ENCODE measurements around the gene SLC37A1. TPM values are rescaled to one million over a fixed set of nuclear protein-coding genes. Genes with fewer than 3 reads are reported as not detected.
"Not testable (repeated sequence)": the region's sequence is repeated elsewhere in the genome, so short reads cannot be mapped to it uniquely, and the experiment has no call there.

Gene SLC37A1
- total RNA-seq, 1 donor from 2014 or later = 6.7 TPM

DNA sequence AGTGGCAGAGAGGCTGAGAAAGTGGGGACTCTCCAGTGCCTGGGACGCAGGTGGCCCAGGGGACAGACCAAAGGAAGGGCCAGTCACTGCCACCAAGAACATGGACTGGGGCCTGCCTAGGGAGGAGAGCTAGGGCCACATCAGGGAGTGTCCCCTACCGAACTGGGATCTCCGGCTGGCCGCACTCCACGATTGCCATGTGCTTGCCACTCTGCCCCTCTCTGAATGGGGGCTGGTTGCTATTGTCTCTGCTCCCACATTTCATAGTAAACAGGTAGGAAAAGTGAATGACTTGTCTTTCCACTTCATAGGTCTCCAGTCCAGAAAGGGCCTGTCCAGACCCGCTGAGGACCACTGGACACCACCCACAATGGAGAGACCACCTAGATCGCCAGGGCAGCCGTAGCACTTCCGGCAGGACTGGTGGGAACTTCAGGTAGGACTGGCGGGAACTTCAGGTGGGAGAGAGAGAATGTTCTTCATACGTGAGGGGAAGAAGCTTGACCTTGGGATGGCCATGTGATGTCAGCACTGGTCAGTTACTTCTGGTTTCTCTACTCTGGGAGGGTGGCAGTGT, 84.6 kb downstream of the SLC37A1 start:
- intact Hi-C loops (cut with DNase I) = no loop called here
- DNase-seq (ENCODE audit: low spot score) = no peak

GRCh38 chr21:42599486-42599885, 85.8 kb downstream of the SLC37A1 start:
- DNase-seq (ENCODE audit: low spot score) = peak; percentile 31
- intact Hi-C loops (cut with DNase I) = no loop called here

GRCh38 chr21:42599962-42600361, 86.3 kb downstream of the SLC37A1 start:
- intact Hi-C loops (cut with DNase I) = no loop called here
- DNase-seq (ENCODE audit: low spot score) = peak; percentile 41

DNA sequence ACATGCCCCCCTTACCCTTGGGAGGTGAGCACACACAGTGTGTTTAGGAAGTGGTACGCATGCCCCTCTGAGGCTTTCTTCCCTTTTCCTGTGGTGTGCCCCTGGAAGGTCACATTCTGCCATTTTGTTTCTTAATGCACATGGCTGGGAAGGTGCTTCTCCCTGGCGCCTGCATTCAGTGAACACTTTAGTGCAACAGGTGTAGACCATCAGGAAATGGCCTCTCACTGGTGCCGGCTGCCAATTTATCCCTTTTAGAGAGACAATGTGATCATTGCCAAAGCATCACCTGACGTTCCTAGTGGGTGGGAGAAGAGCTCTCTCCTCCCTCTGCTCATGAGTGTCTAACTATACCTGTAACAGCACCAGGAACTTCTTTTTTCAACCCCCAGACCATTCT, 88.0 kb downstream of the SLC37A1 start:
- peak; percentile 3 for DNase-seq (ENCODE audit: low spot score)
- intact Hi-C loops (cut with DNase I) = no loop called here

DNA sequence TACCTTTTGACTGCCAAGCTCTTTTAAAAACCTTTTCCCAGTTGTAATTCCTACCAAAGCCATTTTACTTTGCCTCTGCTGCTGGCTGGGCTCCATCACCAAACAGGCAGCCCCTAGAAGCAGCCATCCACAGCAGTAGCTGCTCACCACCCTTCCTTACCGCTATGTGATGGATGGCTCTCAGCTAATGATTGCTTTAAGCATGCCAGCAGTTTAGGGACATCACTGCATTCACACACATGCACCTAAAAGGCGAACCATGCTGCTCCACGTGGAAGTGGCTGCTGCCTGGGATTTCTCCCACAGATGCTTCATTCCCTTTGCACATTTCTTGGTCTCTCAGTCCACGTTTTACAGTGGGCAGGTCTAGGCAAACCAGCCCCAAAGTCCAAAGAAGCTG, 93.5 kb downstream of the SLC37A1 start:
- DNase-seq (ENCODE audit: low spot score) = peak; percentile 31
- intact Hi-C loops (cut with DNase I) = no loop called here

DNA sequence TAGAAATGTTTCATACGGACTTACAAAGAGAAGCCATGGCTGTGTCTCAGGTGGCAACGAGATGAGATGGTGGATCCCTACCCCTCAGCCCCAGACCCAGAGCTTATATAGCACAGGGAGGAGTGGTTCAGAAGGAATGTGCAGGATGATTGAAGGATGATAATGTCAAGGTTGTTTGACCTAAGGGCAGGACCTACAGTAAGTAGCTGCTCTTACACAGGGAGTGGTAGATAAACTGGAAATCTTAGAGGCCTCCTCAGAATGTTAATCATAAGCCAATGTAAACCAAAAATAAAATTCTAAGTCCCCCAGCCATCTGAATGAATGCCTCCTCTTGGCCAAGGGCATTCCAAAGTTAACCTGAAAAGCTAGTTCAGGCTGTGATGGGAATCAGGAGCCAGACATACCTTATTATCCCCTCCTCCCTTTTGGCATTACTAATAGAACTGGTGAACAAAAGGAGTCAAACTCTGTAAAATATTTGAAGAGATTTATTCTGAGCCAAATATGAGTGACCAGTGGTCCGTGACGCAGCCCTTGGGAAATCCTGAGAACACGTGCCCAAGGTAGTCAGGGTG, 94.0 kb downstream of the SLC37A1 start:
- no peak for DNase-seq (ENCODE audit: low spot score)
- intact Hi-C loops (cut with DNase I) = no loop called here

- no peak for DNase-seq (ENCODE audit: low spot score)
- intact Hi-C loops (cut with DNase I) = no loop called here
Observed at GRCh38 chr21:42608446-42608845, 94.8 kb downstream of the SLC37A1 start.

DNA sequence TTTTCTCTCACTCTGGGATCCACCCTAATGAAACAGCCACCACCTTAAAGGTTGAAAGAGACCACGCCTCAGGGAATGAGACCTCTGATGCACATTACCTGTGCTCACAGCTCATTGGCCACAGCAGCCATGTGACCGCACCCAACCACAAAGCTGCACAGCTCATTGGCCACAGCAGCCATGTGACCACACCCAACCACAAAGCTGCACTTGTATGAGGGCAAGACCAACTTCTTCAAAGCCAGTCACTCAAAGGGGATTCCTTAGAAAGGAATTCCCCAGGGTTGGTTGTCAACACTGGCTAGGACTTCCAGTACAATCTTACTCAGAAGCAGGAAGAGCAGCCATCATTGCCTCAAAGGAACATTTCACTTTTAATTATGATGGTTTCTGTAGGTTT, 96.2 kb downstream of the SLC37A1 start:
- DNase-seq (ENCODE audit: low spot score) = peak; percentile 33
- intact Hi-C loops (cut with DNase I) = no loop called here

- no peak for DNase-seq (ENCODE audit: low spot score)
- intact Hi-C loops (cut with DNase I) = no loop called here
Observed at GRCh38 chr21:42611852-42612251, 98.2 kb downstream of the SLC37A1 start.

- no peak for DNase-seq (ENCODE audit: low spot score)
- intact Hi-C loops (cut with DNase I) = no loop called here
Observed at GRCh38 chr21:42612390-42612789, 98.7 kb downstream of the SLC37A1 start.

DNA sequence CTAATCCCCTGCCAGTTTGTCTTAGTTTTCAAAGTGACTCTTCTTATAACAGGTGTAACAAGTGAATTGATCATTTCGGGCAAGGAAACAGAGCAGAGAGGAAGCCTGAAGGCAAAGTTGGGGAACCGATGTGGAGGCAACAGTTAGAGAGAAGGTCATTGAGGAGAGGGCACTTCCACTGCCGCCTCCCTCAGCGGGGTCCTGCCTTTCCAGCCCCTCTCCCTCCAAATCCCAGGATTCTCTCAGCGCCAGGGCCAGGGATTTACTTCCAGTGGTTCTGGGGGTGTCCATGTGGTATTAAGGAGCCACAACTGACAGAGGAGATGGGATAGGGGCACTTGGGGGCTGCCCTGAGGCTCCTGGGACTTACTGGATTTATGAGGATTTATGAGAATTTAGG, 100.1 kb downstream of the SLC37A1 start:
- DNase-seq (ENCODE audit: low spot score) = peak; percentile 29
- intact Hi-C loops (cut with DNase I) = no loop called here

GRCh38 chr21:42614396-42614795, 100.7 kb downstream of the SLC37A1 start:
- intact Hi-C loops (cut with DNase I) = no loop called here
- DNase-seq (ENCODE audit: low spot score) = peak; percentile 12

DNA sequence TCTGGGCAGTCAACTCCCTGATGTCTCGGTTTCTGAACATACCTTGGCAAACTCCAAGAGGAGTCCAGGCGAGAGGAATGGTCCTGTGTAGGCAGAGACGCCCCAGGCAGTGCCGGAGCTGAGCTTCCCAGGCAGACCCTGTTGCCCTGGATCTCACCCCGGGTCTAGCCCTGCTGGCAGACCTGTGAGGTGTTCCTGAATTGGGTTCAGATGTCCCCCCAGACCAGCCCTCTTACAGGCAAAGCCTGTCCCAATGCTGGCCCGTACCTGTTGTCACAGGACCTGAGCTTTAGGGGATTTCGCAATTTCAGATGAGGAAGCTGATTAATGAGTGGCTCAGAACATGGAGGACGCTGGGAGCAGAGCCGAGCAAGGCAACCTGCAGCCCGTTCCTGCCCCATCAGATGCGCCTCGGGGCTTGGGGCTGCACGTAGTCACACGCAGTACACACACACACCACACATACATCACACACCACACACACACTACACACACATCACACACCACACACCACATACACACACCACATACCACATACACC, 101.2 kb downstream of the SLC37A1 start:
- intact Hi-C loops (cut with DNase I) = no loop called here

GRCh38 chr21:42615377-42615776, 101.7 kb downstream of the SLC37A1 start:
- intact Hi-C loops (cut with DNase I); DNase-seq (ENCODE audit: low spot score): not testable (repeated sequence)

More for the DNA sequence above, 101.2 kb downstream of the SLC37A1 start:
- peak; percentile 54 for DNase-seq (ENCODE audit: low spot score)

DNA sequence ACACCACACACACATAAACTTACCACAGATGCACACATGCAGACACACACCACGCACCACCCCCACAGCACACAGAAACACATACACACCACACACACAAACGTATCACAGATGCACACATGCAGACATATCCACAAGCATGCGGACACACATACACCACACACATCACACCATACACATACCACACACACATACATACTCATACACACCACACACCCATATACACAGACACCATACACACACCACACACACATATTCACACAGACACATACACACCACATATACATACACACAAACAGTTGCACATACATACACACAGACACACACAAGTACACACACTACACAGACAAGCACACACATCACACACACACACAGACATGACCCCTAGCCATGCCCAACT, 102.3 kb downstream of the SLC37A1 start:
- peak; percentile 29 for DNase-seq (ENCODE audit: low spot score)
- intact Hi-C loops (cut with DNase I) = no loop called here

DNA sequence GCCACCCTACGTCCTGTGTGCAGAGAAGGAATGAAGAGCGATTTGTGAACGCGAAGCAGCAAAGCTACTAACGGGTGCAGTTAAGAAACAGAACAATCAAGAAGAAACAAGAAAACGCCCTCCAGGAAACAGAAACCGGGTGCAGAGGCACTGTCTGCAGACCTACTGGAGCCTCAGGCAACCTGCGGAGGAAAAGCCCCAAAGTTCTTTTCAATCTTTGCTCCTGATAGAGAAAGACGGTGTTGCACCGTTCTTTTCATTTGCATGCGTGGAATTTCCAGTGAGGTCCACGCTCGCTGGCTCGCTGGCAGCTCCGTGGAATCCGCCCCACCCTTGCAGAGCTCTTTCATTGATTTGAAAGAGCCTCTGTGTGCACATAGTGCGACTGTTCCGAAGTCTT, 102.8 kb downstream of the SLC37A1 start:
- peak; percentile 36 for DNase-seq (ENCODE audit: low spot score)
- intact Hi-C loops (cut with DNase I) = no loop called here

- intact Hi-C loops (cut with DNase I) = no loop called here
- DNase-seq (ENCODE audit: low spot score) = peak; percentile 64
Observed at GRCh38 chr21:42616941-42617340, 103.3 kb downstream of the SLC37A1 start.

DNA sequence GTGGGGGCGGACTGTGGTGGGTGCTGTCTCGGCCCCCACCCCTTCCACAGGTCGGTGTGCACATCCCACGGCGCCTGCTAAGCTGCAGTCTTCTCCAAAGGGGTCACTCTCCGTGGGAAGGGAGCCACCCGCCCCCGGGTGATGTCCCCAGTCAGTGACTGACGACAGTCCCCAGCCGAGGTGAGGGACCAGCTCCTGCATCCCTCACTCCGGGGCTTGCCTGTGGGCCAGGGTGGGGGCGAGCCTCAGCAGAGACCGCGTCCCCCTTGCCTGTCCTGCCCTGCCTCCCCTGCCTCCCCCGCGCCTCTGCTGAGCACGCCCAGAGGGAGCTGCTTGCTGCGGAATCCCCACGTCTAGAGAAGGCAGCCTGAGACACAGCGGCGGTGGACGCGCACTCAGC, 103.8 kb downstream of the SLC37A1 start:
- DNase-seq (ENCODE audit: low spot score) = peak; percentile 58
- intact Hi-C loops (cut with DNase I) = no loop called here

DNA sequence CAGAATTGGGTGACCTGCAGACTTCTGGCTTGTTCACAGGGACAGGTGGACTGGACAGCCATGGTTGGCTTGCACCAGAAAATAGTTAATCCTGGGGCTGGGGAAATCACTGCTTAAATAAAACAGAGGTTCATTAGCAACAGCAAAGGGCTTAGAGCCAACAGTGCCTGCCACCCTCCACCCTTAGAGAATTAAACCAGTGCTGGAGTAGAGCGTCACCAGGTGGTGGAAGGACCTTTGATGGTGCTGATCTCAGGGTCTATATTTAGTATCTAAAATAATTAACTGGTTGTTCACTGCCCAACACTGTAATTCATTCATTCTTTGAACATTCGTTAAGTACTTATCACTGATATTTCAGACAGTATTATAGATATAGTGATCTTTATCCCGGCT, 105.1 kb downstream of the SLC37A1 start:
- no peak for DNase-seq (ENCODE audit: low spot score)
- intact Hi-C loops (cut with DNase I) = no loop called here

DNA sequence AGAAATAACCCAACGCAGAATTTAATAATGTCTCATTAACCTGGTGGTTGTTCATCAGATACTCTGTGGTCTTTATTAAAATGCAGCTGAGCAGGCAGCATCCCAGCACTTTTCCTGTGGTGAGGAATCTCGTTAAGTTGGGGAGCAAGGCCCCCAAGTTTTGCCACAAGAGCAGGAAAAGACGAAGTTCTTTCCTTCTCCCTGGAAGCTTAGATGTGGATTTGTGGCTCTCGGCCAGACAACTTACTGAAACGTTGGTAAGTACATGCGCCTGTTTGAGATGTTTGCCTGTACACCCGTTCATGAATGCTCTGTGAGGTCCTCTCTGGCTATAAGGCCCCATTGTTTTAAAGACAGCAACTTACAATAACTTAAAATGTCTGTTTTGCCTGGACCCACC, 105.5 kb downstream of the SLC37A1 start:
- DNase-seq (ENCODE audit: low spot score) = peak; percentile 3
- intact Hi-C loops (cut with DNase I) = no loop called here

DNA sequence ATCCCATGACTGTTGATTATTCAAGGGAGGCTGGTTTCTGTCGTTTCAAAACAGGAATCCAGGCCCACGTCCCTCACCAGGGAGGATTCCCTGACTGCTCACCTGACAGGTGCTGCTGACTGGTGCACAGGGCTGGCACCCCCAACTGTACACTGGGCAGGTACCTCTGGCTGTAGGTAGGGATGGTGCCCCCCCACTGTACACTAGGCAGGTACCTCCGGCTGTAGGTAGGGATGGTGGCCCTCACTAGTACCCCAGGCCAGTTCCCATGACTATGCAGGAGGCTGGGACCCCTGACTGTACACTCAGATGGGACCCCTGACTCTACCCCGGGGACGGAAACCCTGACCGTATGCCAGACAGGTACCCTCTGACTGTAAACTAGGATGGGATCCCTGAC, 106.2 kb downstream of the SLC37A1 start:
- intact Hi-C loops (cut with DNase I) = no loop called here
- peak; percentile 53 for DNase-seq (ENCODE audit: low spot score)

All from cardiac septum (tissue), 1 donor.